Uterus (tissue), 2 donors: Measurements from ENCODE around the gene IL23R.

ENCODE experiments used
- POLR2A ChIP-seq, 2 donors: fragments of 450-650 bp; IDR thresholded peaks; one replicate each; pipeline ENCODE4 v1.6.1; 2016; ENCODE audit warnings: antibody characterized with exemption in 2 of 2, mild to moderate bottlenecking in 1 of 2, moderate library complexity in 1 of 2
- TF ChIP-seq, protein P1 (sequence below), 4 experiments: fragments of 200-600 bp in 2 of 4; fragments of 450-650 bp in 2 of 4; sonication (generic) in 2 of 4; IDR thresholded peaks; one replicate each; pipeline ENCODE4 v1.5.1; 2016 to 2019; ENCODE audit warnings: antibody characterized with exemption in 4 of 4, mild to moderate bottlenecking in 2 of 4, moderate library complexity in 1 of 4

GRCh38 chr1:67230539-67230938 is 64.3 kb downstream of the IL23R start:
- TF ChIP-seq, protein P1, sequence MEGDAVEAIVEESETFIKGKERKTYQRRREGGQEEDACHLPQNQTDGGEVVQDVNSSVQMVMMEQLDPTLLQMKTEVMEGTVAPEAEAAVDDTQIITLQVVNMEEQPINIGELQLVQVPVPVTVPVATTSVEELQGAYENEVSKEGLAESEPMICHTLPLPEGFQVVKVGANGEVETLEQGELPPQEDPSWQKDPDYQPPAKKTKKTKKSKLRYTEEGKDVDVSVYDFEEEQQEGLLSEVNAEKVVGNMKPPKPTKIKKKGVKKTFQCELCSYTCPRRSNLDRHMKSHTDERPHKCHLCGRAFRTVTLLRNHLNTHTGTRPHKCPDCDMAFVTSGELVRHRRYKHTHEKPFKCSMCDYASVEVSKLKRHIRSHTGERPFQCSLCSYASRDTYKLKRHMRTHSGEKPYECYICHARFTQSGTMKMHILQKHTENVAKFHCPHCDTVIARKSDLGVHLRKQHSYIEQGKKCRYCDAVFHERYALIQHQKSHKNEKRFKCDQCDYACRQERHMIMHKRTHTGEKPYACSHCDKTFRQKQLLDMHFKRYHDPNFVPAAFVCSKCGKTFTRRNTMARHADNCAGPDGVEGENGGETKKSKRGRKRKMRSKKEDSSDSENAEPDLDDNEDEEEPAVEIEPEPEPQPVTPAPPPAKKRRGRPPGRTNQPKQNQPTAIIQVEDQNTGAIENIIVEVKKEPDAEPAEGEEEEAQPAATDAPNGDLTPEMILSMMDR (IDR thresholded peaks at IDR 0.05): no peak
- no peak for TF ChIP-seq POLR2A (IDR thresholded peaks at IDR 0.05)
